NB4 (cell line): ENCODE results near the gene TUBA3D.
"Not testable (repeated sequence)": the region's sequence is repeated elsewhere in the genome, so short reads cannot be mapped to it uniquely, and the experiment has no call there.

Experiments
- POLR2A ChIP-seq: IDR thresholded peaks from 2 replicates; pipeline ENCODE4 v1.6.1; 2011; ENCODE audit warnings: mild to moderate bottlenecking; ENCODE audit not compliant: insufficient read length; ENCODE audit errors: extremely low read depth
- TF ChIP-seq, protein P1 (sequence below): IDR thresholded peaks from one replicate; pipeline ENCODE4 v1.5.1; 2012; ENCODE audit warnings: low read depth, low read length

DNA sequence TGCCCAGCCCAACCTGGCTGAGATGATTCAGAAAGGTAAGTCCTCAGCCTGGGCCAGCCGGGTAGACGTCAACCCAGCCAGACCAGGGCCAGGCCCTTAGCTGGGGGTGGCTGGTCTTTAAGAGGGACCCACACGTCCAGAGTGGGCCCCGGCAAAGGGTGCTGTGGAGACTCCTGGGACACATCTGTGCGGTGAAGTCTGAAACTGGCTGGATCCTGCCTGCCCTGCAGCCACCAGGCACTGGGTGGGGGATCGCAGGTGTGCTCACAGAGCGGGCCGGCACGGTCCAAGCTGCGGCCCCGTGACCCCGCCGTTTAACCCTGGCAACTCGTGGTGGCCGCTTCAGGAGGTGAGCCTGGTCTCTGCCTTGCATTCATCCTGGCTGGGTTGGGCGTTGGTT, 41.9 kb downstream of the TUBA3D start:
- TF ChIP-seq, protein P1, sequence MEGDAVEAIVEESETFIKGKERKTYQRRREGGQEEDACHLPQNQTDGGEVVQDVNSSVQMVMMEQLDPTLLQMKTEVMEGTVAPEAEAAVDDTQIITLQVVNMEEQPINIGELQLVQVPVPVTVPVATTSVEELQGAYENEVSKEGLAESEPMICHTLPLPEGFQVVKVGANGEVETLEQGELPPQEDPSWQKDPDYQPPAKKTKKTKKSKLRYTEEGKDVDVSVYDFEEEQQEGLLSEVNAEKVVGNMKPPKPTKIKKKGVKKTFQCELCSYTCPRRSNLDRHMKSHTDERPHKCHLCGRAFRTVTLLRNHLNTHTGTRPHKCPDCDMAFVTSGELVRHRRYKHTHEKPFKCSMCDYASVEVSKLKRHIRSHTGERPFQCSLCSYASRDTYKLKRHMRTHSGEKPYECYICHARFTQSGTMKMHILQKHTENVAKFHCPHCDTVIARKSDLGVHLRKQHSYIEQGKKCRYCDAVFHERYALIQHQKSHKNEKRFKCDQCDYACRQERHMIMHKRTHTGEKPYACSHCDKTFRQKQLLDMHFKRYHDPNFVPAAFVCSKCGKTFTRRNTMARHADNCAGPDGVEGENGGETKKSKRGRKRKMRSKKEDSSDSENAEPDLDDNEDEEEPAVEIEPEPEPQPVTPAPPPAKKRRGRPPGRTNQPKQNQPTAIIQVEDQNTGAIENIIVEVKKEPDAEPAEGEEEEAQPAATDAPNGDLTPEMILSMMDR: not testable (repeated sequence)
- TF ChIP-seq POLR2A: not testable (repeated sequence)
